Liver (tissue), 9 donors: ENCODE results near the gene AOAH. TPM values are rescaled to one million over a fixed set of nuclear protein-coding genes. Genes with fewer than 3 reads are reported as not detected.

Experiments
- DNase-seq: peaks from one replicate; pipeline ENCODE4 v3.0.0-alpha.2; 2017; ENCODE audit warnings: low spot score
- H3K27ac ChIP-seq, 2 donors: one replicate each; pipeline ENCODE4 v1.7.0; 2013; ENCODE audit warnings: inconsistent platforms in 2 of 2, low read length in 2 of 2, control low read depth in 1 of 2, low read depth in 1 of 2, mild to moderate bottlenecking in 1 of 2
- H3K27me3 ChIP-seq, 4 donors: one replicate each; pipeline versions ENCODE4 v1.6.1 to v1.7.0; 2013; ENCODE audit warnings: low read length in 3 of 4, inconsistent platforms in 1 of 4, mild to moderate bottlenecking in 1 of 4, moderate library complexity in 1 of 4; ENCODE audit not compliant: control insufficient read depth in 4 of 4, insufficient read depth in 4 of 4
- H3K36me3 ChIP-seq, 4 donors: one replicate each; pipeline versions ENCODE4 v1.6.1 to v1.7.0; 2013; ENCODE audit warnings: low read length in 3 of 4, mild to moderate bottlenecking in 3 of 4, low read depth in 1 of 4, moderate library complexity in 1 of 4; ENCODE audit not compliant: control insufficient read depth in 4 of 4, insufficient read depth in 3 of 4
- H3K4me1 ChIP-seq, 4 donors: one replicate each; pipeline versions ENCODE4 v1.6.1 to v1.7.0; 2013; ENCODE audit warnings: low read length in 3 of 4, mild to moderate bottlenecking in 3 of 4, moderate library complexity in 1 of 4; ENCODE audit not compliant: control insufficient read depth in 4 of 4, insufficient read depth in 4 of 4
- H3K4me3 ChIP-seq, 3 donors: one replicate each; pipeline versions ENCODE4 v1.6.1 to v1.7.0; 2013; ENCODE audit warnings: low read length in 3 of 3, control low read depth in 1 of 3, low read depth in 1 of 3, mild to moderate bottlenecking in 1 of 3
- H3K9ac ChIP-seq, 2 donors: one replicate each; pipeline ENCODE4 v1.7.0; 2013; ENCODE audit warnings: low read length in 2 of 2, mild to moderate bottlenecking in 2 of 2, moderate library complexity in 2 of 2, control low read depth in 1 of 2, low read depth in 1 of 2
- H3K9me3 ChIP-seq, 4 donors: one replicate each; pipeline versions ENCODE4 v1.6.1 to v1.7.0; 2013; ENCODE audit warnings: low read length in 3 of 4; ENCODE audit not compliant: control insufficient read depth in 4 of 4
- CTCF ChIP-seq: fragments of 150-350 bp; IDR thresholded peaks from 2 replicates; pipeline ENCODE4 v1.5.1; 2017; ENCODE audit warnings: improper control_type of control experiment, low read depth, low read length; ENCODE audit not compliant: missing input control
- EGR1 ChIP-seq, 2 donors: IDR thresholded peaks; 2 replicates each; pipeline ENCODE4 v1.6.1; 2016 to 2018; ENCODE audit warnings: antibody characterized with exemption in 2 of 2, low read depth in 2 of 2
- FOXA1 ChIP-seq: IDR thresholded peaks from 2 replicates; pipeline ENCODE4 v1.6.1; 2016; ENCODE audit warnings: antibody characterized with exemption
- FOXA2 ChIP-seq: IDR thresholded peaks from 2 replicates; pipeline ENCODE4 v1.6.1; 2016; ENCODE audit warnings: antibody characterized with exemption
- GABPA ChIP-seq, 2 donors: IDR thresholded peaks in 1 of 2; conservative IDR thresholded peaks in 1 of 2; 2 replicates each; pipeline ENCODE4 v1.6.1; 2016; ENCODE audit warnings: antibody characterized with exemption in 2 of 2, mild to moderate bottlenecking in 1 of 2, moderate library complexity in 1 of 2
- HNF4A ChIP-seq, 2 donors: conservative IDR thresholded peaks; 2 replicates each; pipeline ENCODE4 v1.6.1; 2016; ENCODE audit warnings: antibody characterized with exemption in 2 of 2, mild to moderate bottlenecking in 2 of 2
- HNF4G ChIP-seq: IDR thresholded peaks from 2 replicates; pipeline ENCODE4 v1.6.1; 2016; ENCODE audit warnings: antibody characterized with exemption
- JUND ChIP-seq, 2 donors: IDR thresholded peaks; 2 replicates each; pipeline ENCODE4 v1.6.1; 2016; ENCODE audit warnings: antibody characterized with exemption in 2 of 2
- MAX ChIP-seq: IDR thresholded peaks from 2 replicates; pipeline ENCODE4 v1.6.1; 2016; ENCODE audit warnings: antibody characterized with exemption
- NR2F2 ChIP-seq: IDR thresholded peaks from 2 replicates; pipeline ENCODE4 v1.6.1; 2016; ENCODE audit warnings: antibody characterized with exemption
- RAD21 ChIP-seq, 2 donors: IDR thresholded peaks; 2 replicates each; pipeline ENCODE4 v1.6.1; 2016; ENCODE audit warnings: antibody characterized with exemption in 2 of 2, mild to moderate bottlenecking in 2 of 2
- RXRA ChIP-seq, 2 donors: IDR thresholded peaks; 2 replicates each; pipeline ENCODE4 v1.6.1; 2017 to 2018; ENCODE audit warnings: antibody characterized with exemption in 2 of 2, mild to moderate bottlenecking in 1 of 2
- SP1 ChIP-seq: IDR thresholded peaks from 2 replicates; pipeline ENCODE4 v1.6.1; 2018; ENCODE audit warnings: antibody characterized with exemption, mild to moderate bottlenecking
- TAF1 ChIP-seq: conservative IDR thresholded peaks from 2 replicates; pipeline ENCODE4 v1.6.1; 2016; ENCODE audit warnings: antibody characterized with exemption, mild to moderate bottlenecking
- YY1 ChIP-seq: IDR thresholded peaks from 2 replicates; pipeline ENCODE4 v1.6.1; 2016; ENCODE audit warnings: antibody characterized with exemption, mild to moderate bottlenecking
- ZBTB33 ChIP-seq: IDR thresholded peaks from 2 replicates; pipeline ENCODE4 v1.6.1; 2016; ENCODE audit warnings: antibody characterized with exemption
- WGBS: extraction: QIAGEN DNeasy Blood & Tissue Kit; methylation state at CpG from one replicate; pipeline ENCODE4 v1.1.7; 2013; 5-methylcytosine and 5-hydroxymethylcytosine counted together
- polyA plus RNA-seq, 2 donors: library from polyadenylated mRNA; stranded (reverse) in 1 of 2; unstranded in 1 of 2; fragments of 200-250 nt in 1 of 2; fragments of >200 nt in 1 of 2; fragmentation: Nextera tagmentation in 1 of 2; extraction: Ambion mirVana in 1 of 2; gene quantifications; one replicate each; pipeline versions ENCODE4 v1.2.1 to v1.2.3, GENCODE V29; 2013 to 2015
- total RNA-seq, 2 donors: library from RNA; depleted of rRNA; stranded (reverse); fragments of >200 nt; gene quantifications; one replicate each; pipeline ENCODE4 v1.2.3, GENCODE V29; 2014
- TF ChIP-seq, protein P1 (sequence below): IDR thresholded peaks from 2 replicates; pipeline ENCODE4 v1.6.1; 2016; ENCODE audit warnings: antibody characterized with exemption
- TF ChIP-seq, protein P2 (sequence below): IDR thresholded peaks from 2 replicates; pipeline ENCODE4 v1.6.1; 2016; ENCODE audit warnings: antibody characterized with exemption, mild to moderate bottlenecking
- donor health status: healthy.
- donor health status: healthy.
- donor health status: healthy.
- donor health status: healthy.
- donor health status: healthy.

The AOAH gene
- total and polyA plus RNA-seq, 4 donors, result 2.4 to 26.7 (median 5.8) TPM

DNA sequence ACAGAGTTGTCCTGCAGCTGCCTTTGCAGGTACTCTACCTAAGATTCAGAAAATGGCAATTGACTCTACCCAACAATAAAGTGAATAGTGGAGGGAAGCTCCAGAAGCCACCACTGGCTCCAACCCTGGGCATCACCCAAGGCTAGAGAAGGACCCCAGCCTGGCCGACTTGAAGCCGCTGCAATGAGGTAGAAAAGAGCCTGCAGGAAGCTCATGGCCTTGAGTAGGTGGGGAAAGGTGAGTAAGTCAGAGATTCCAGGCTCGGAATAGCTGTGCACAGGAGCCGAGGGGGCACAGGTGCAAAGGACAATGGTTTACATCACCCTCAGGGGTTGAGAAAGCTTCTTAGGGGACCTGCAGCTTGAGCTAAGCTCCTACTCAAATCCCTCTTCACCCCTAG is 83.6 kb downstream of the AOAH start:
- WGBS, result 97% methylated on average over 4 of the region's 4 CpGs
- Histone ChIP-seq H3K36me3 (no peaks in the 10 kb centered on the region), H3K27ac (no peak overlapping the region), H3K27me3 (no peaks in the 10 kb centered on the region), H3K9me3 (no peaks in the 10 kb centered on the region), H3K4me1 (no peaks in the 10 kb centered on the region), H3K9ac (no peak overlapping the region), H3K4me3 (no peak overlapping the region)
- TF ChIP-seq, protein P1, sequence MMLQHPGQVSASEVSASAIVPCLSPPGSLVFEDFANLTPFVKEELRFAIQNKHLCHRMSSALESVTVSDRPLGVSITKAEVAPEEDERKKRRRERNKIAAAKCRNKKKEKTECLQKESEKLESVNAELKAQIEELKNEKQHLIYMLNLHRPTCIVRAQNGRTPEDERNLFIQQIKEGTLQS, result no peak
- TF ChIP-seq RXRA (IDR thresholded peaks at IDR 0.05) (no peak), CTCF (no peak), GABPA (IDR thresholded peaks at IDR 0.05 in 1 of 2, conservative IDR thresholded peaks at IDR 0.05 in 1 of 2) (no peak), FOXA2 (no peak), RAD21 (IDR thresholded peaks at IDR 0.05) (no peak), FOXA1 (no peak), TAF1 (no peak), MAX (no peak), HNF4G (no peak), HNF4A (conservative IDR thresholded peaks at IDR 0.05) (no peak), NR2F2 (no peak), YY1 (no peak), ZBTB33 (no peak)
- TF ChIP-seq, protein P2, sequence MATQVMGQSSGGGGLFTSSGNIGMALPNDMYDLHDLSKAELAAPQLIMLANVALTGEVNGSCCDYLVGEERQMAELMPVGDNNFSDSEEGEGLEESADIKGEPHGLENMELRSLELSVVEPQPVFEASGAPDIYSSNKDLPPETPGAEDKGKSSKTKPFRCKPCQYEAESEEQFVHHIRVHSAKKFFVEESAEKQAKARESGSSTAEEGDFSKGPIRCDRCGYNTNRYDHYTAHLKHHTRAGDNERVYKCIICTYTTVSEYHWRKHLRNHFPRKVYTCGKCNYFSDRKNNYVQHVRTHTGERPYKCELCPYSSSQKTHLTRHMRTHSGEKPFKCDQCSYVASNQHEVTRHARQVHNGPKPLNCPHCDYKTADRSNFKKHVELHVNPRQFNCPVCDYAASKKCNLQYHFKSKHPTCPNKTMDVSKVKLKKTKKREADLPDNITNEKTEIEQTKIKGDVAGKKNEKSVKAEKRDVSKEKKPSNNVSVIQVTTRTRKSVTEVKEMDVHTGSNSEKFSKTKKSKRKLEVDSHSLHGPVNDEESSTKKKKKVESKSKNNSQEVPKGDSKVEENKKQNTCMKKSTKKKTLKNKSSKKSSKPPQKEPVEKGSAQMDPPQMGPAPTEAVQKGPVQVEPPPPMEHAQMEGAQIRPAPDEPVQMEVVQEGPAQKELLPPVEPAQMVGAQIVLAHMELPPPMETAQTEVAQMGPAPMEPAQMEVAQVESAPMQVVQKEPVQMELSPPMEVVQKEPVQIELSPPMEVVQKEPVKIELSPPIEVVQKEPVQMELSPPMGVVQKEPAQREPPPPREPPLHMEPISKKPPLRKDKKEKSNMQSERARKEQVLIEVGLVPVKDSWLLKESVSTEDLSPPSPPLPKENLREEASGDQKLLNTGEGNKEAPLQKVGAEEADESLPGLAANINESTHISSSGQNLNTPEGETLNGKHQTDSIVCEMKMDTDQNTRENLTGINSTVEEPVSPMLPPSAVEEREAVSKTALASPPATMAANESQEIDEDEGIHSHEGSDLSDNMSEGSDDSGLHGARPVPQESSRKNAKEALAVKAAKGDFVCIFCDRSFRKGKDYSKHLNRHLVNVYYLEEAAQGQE, result no peak
- DNase-seq, result no peak

GRCh38 chr7:36639826-36640225 is 84.5 kb downstream of the AOAH start:
- no peaks in the 10 kb centered on the region for H3K4me1 ChIP-seq
- no peak for DNase-seq
- H3K4me3 ChIP-seq, result no peak overlapping the region
- 64% methylated on average over 8 of the region's 8 CpGs for WGBS
- H3K9ac ChIP-seq, result no peak overlapping the region
- H3K27me3 ChIP-seq, result no peaks in the 10 kb centered on the region
- no peaks in the 10 kb centered on the region for H3K36me3 ChIP-seq
- no peaks in the 10 kb centered on the region for H3K9me3 ChIP-seq
- no peak overlapping the region for H3K27ac ChIP-seq
- TF ChIP-seq YY1, result no peak
- TF ChIP-seq MAX, result no peak
- no peak for TF ChIP-seq CTCF
- TF ChIP-seq HNF4G, result no peak
- TF ChIP-seq SP1, result no peak
- no peak for TF ChIP-seq GABPA (IDR thresholded peaks at IDR 0.05 in 1 of 2, conservative IDR thresholded peaks at IDR 0.05 in 1 of 2)
- TF ChIP-seq TAF1, result no peak
- no peak for TF ChIP-seq ZBTB33
- no peak for TF ChIP-seq EGR1 (IDR thresholded peaks at IDR 0.05; ENCODE audit: low read depth in 2 of 2)
- no peak for TF ChIP-seq JUND (IDR thresholded peaks at IDR 0.05)
- TF ChIP-seq, protein P1, result no peak
- no peak for TF ChIP-seq HNF4A (conservative IDR thresholded peaks at IDR 0.05)
- no peak for TF ChIP-seq FOXA1
- TF ChIP-seq RAD21 (IDR thresholded peaks at IDR 0.05), result no peak
- TF ChIP-seq NR2F2, result no peak
- TF ChIP-seq FOXA2, result no peak
